Measurements from ENCODE around the gene STAT2. TPM values are rescaled to one million over a fixed set of nuclear protein-coding genes. Genes with fewer than 3 reads are reported as not detected.
"Not testable (repeated sequence)": the region's sequence is repeated elsewhere in the genome, so short reads cannot be mapped to it uniquely, and the experiment has no call there.

STAT2 gene
- total RNA-seq, 4 donors from 2014 or later, result 21.0 to 33.2 (median 27.4) TPM

GRCh38 chr12:56336361-56337167, 23.3 kb downstream of the STAT2 start:
- Histone ChIP-seq H3K4me3 (no peak overlapping the region), H3K9me3 (no peaks in the 10 kb centered on the region), H3K4me1 (peaks cover 9 to 14% of the 10 kb centered on the region in 2 donors), H3K36me3 (no peaks in the 10 kb centered on the region), H3K27me3 (no peaks in the 10 kb centered on the region), H3K27ac (no peak overlapping the region)
- TF ChIP-seq, protein P1, sequence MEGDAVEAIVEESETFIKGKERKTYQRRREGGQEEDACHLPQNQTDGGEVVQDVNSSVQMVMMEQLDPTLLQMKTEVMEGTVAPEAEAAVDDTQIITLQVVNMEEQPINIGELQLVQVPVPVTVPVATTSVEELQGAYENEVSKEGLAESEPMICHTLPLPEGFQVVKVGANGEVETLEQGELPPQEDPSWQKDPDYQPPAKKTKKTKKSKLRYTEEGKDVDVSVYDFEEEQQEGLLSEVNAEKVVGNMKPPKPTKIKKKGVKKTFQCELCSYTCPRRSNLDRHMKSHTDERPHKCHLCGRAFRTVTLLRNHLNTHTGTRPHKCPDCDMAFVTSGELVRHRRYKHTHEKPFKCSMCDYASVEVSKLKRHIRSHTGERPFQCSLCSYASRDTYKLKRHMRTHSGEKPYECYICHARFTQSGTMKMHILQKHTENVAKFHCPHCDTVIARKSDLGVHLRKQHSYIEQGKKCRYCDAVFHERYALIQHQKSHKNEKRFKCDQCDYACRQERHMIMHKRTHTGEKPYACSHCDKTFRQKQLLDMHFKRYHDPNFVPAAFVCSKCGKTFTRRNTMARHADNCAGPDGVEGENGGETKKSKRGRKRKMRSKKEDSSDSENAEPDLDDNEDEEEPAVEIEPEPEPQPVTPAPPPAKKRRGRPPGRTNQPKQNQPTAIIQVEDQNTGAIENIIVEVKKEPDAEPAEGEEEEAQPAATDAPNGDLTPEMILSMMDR (IDR thresholded peaks at IDR 0.05 in 4 of 5, conservative IDR thresholded peaks at IDR 0.05 in 1 of 5), result no peak
- no peak for TF ChIP-seq POLR2A (IDR thresholded peaks at IDR 0.05)
- intact Hi-C loops (cut with DNase I; ENCODE audit: low total_unique reads), result no loop called here
- in situ Hi-C loops (cut with MboI; ENCODE audit: low sequenced_read_pairs in 4 of 4), result no loop called here
- DNase-seq (no peak), ATAC-seq (no peak)

GRCh38 chr12:56335527-56335926, 24.4 kb downstream of the STAT2 start:
- H3K27me3 ChIP-seq; ATAC-seq; H3K9me3 ChIP-seq; in situ Hi-C loops (cut with MboI; ENCODE audit: low sequenced_read_pairs in 4 of 4); H3K27ac ChIP-seq; DNase-seq; intact Hi-C loops (cut with DNase I; ENCODE audit: low total_unique reads); H3K4me3 ChIP-seq; H3K36me3 ChIP-seq: not testable (repeated sequence)
- H3K4me1 ChIP-seq, result peaks cover 9 to 14% of the 10 kb centered on the region in 2 donors

DNA sequence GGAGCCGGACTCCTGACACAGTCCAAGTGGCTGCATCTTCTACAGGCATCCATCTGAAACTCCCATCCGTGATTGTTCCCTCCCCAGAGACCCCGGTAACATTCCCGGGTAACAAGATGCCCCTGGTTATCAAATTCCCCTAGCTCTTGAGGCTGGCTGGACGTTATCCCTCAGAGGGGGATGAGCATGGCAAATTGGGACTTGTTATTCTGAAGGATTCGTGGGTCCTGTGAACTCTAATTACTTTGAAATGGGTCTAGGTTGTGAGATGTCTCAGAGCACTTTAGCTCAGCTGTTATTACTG, 25.5 kb downstream of the STAT2 start:
- DNase-seq (no peak), ATAC-seq (peak in 1 of 2 donors; percentile 2)
- Histone ChIP-seq H3K36me3 (no peaks in the 10 kb centered on the region), H3K4me1 (peaks cover 9 to 14% of the 10 kb centered on the region in 2 donors), H3K27me3 (no peaks in the 10 kb centered on the region), H3K4me3 (peak overlapping the region; percentile 53 to 81 (median 78)), H3K27ac (peak overlapping the region; percentile 76 to 95 (median 92)), H3K9me3 (no peaks in the 10 kb centered on the region)
- intact Hi-C loops (cut with DNase I; ENCODE audit: low total_unique reads), result loop anchor here (1.0 to 5.0 kb wide), 3 partner anchors 18 to 133 kb away; partner anchors contain the start of genes SPRYD4 and STAT2
- in situ Hi-C loops (cut with MboI; ENCODE audit: low sequenced_read_pairs in 4 of 4), result no loop called here
- TF ChIP-seq, protein P1 (IDR thresholded peaks at IDR 0.05 in 4 of 5, conservative IDR thresholded peaks at IDR 0.05 in 1 of 5), result no peak
- TF ChIP-seq POLR2A (IDR thresholded peaks at IDR 0.05), result no peak

DNA sequence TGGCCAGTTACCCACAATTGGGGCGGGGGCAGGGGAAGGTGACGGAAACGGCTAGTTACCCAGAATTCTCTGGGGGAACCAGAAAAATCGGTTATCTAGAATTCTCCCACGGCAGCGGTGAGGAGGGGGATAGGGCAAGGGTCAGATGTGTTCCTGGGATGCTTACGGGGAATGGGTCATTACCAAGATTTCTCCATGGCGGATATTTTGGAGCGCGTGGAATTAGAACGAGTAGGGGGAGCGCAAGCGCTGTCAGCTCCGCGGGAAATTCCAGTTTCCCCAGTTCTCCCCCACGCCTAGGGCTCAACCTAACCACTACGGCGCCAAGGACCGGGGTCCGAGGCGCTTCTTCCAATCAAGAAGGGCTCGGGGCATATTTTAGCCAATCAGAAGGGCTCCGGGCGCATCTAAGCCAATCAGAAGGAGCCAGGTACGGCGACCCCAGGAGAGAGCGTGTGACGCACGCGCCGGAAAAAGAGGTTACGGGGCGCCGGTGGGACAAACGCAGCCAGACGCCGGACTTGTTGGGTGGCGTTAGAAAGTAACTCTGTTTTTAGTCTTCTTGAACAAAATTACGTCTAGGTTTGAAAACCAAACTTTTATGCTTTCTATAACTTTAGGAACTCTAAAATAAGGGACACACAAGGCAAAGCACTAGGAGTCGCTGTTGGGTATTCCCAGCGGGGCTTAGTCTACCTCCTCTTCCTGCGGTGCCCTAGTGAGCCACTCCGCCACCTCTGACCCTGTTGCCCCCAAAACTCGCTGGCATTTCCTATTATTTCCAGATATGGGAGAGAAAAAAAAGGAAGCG, 26.0 kb downstream of the STAT2 start, which contains the start of gene PAN2:
PAN2 (minus strand) TSS at position 322 of the 811 bp plus-strand sequence. CDS start 906 bp downstream, outside the sequence.
- DNase-seq (peak; percentile 95 to 97), ATAC-seq (peak; percentile 98 to 99)
- H3K27me3 ChIP-seq, result no peaks in the 10 kb centered on the region
- in situ Hi-C loops (cut with MboI; ENCODE audit: low sequenced_read_pairs in 4 of 4) (no loop called here), intact Hi-C loops (cut with DNase I; ENCODE audit: low total_unique reads) (loop anchor here (1.0 to 5.0 kb wide), 3 partner anchors 18 to 133 kb away; partner anchors contain the start of genes SPRYD4 and STAT2)
- H3K36me3 ChIP-seq, result no peaks in the 10 kb centered on the region
- peaks cover 9 to 14% of the 10 kb centered on the region in 2 donors for H3K4me1 ChIP-seq
- H3K9me3 ChIP-seq, result no peaks in the 10 kb centered on the region
- peak; percentile 88 to 89 for TF ChIP-seq POLR2A (IDR thresholded peaks at IDR 0.05)
- TF ChIP-seq, protein P1 (IDR thresholded peaks at IDR 0.05 in 4 of 5, conservative IDR thresholded peaks at IDR 0.05 in 1 of 5), result peak; percentile 30 to 46 (median 43)
- peak within 1 kb of the TSS; percentile 76 to 95 (median 92) for H3K27ac ChIP-seq
- H3K4me3 ChIP-seq, result peak within 1 kb of the TSS; percentile 53 to 81 (median 78)

Measured in gastrocnemius medialis (tissue), 4 donors.